HL-60 (cell line): ENCODE results near the gene MARCHF10.

Experiments used
- DNase-seq, 2 experiments: peaks; one replicate each; pipeline ENCODE4 v3.0.0-alpha.2; 2010 to 2020; ENCODE audit warnings: low read depth in 1 of 2, low spot score in 1 of 2
- H3K27ac ChIP-seq: fragments of 250-450 bp; sonication (Bioruptor Pico); replicated peaks from 2 replicates; pipeline ENCODE4 v1.5.1; 2020; ENCODE audit warnings: mild to moderate bottlenecking, moderate library complexity
- H3K27me3 ChIP-seq: fragments of 250-450 bp; sonication (Bioruptor Pico); 2 replicates; pipeline ENCODE4 v1.5.1; 2021; ENCODE audit warnings: mild to moderate bottlenecking, moderate library complexity; ENCODE audit not compliant: insufficient read depth, poor library complexity, severe bottlenecking
- H3K4me3 ChIP-seq: replicated peaks from 2 replicates; pipeline ENCODE4 v1.5.1; 2011; ENCODE audit warnings: mild to moderate bottlenecking, control low read depth, low read length; ENCODE audit not compliant: insufficient read depth
- CTCF ChIP-seq: IDR thresholded peaks from one replicate; pipeline ENCODE4 v1.5.1; 2011; ENCODE audit warnings: low read length, control low read depth, inconsistent platforms; ENCODE audit not compliant: insufficient read depth
- GABPA ChIP-seq: IDR thresholded peaks from 2 replicates; pipeline ENCODE4 v1.6.1; 2012; ENCODE audit warnings: low read depth
- POLR2AphosphoS5 ChIP-seq: IDR thresholded peaks from 2 replicates; pipeline ENCODE4 v1.6.1; 2012; ENCODE audit warnings: low read depth
- REST ChIP-seq: IDR thresholded peaks from 2 replicates; pipeline ENCODE4 v1.6.1; 2012; ENCODE audit warnings: low read depth; ENCODE audit not compliant: insufficient replicate concordance
- SPI1 ChIP-seq: IDR thresholded peaks from 2 replicates; pipeline ENCODE4 v1.6.1; 2012; ENCODE audit warnings: low read depth, mild to moderate bottlenecking, borderline replicate concordance

MARCHF10 gene

GRCh38 chr17:62690168-62690897 is 117.8 kb downstream of the MARCHF10 start:
- TF ChIP-seq SPI1 (no peak), GABPA (no peak), CTCF (no peak), REST (no peak), POLR2AphosphoS5 (no peak)

DNA sequence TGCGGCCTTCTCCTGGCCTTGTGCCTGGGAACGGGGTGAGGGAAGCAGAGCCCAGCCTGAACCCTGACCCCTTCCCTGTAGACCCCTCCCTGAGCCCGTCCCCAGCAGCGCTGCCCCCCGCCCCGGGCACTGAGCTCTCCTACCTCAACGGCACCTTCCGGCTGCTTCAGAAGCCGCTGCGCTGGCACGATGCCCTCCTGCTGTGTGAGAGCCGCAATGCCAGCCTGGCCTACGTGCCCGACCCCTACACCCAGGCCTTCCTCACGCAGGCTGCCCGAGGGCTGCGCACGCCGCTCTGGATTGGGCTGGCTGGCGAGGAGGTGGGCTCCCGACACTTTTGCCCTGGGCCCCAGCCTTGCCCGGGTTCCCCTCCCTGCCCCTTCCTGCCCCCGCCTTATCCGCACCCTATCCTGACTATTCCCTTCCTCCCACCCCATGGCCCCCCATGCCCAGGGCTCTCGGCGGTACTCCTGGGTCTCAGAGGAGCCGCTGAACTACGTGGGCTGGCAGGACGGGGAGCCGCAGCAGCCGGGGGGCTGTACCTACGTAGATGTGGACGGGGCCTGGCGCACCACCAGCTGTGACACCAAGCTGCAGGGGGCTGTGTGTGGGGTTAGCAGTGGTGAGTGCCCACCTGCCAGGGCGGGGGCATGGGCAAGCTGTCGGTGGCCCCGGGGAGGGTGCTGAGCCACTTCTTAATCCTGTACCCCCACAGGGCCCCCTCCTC is 118.5 kb downstream of the MARCHF10 start:
- TF ChIP-seq REST (no peak), CTCF (no peak), SPI1 (no peak), POLR2AphosphoS5 (no peak), GABPA (no peak)
- Histone ChIP-seq H3K27ac (no peak overlapping the region), H3K4me3 (no peak overlapping the region), H3K27me3 (no peaks in the 10 kb centered on the region)
- no peak for DNase-seq

More at GRCh38 chr17:62690168-62690897, 117.8 kb downstream of the MARCHF10 start:
- no peaks in the 10 kb centered on the region for H3K27me3 ChIP-seq
- H3K4me3 ChIP-seq: no peak overlapping the region
- no peak overlapping the region for H3K27ac ChIP-seq
- DNase-seq: no peak

DNA sequence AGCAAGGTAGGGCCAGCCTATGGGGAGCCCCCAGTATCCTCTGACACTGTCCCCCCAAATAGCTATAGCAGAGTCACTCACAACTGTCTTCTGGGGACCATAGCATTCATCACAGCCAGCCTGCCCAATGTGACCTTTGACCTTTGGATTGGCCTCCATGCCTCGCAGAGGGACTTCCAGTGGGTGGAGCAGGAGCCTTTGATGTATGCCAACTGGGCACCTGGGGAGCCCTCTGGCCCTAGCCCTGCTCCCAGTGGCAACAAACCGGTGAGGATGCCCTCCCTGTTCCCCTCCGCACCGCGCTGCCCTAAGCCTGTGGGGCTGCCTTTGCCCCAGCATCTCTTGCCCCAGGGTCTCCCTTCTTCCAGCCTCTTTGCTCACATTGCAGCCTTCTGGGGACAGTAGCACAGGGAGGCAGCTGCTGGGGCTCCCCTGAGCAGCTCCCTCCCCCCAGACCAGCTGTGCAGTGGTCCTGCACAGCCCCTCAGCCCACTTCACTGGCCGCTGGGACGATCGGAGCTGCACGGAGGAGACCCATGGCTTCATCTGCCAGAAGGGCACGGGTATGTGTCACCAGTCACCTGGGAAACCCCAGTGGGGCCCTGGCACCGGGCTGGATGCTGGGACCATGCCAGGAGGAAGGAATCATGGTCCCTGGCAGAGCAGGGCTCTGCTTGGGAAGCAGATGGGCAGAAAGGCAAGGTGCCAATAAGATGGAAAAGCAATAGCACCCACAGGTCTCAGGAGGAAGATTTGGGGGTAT is 119.5 kb downstream of the MARCHF10 start:
- H3K4me3 ChIP-seq: no peak overlapping the region
- TF ChIP-seq GABPA (no peak), CTCF (no peak), SPI1 (no peak), POLR2AphosphoS5 (no peak), REST (no peak)
- no peak overlapping the region for H3K27ac ChIP-seq
- H3K27me3 ChIP-seq: no peaks in the 10 kb centered on the region
- DNase-seq: no peak
